Germinal center (tissue), 1 donor: ENCODE data around the gene POU5F1.
"Not testable (repeated sequence)": the region's sequence is repeated elsewhere in the genome, so short reads cannot be mapped to it uniquely, and the experiment has no call there.

Experiments
- DNase-seq: peaks from one replicate; pipeline ENCODE4 v3.0.0; 2012; ENCODE audit warnings: mixed read lengths, low spot score

Gene POU5F1

GRCh38 chr6:31190488-31190887 is 20.0 kb upstream of the POU5F1 start:
- no peak for DNase-seq

GRCh38 chr6:31189223-31189622 is 18.7 kb upstream of the POU5F1 start:
- not testable (repeated sequence) for DNase-seq

DNA sequence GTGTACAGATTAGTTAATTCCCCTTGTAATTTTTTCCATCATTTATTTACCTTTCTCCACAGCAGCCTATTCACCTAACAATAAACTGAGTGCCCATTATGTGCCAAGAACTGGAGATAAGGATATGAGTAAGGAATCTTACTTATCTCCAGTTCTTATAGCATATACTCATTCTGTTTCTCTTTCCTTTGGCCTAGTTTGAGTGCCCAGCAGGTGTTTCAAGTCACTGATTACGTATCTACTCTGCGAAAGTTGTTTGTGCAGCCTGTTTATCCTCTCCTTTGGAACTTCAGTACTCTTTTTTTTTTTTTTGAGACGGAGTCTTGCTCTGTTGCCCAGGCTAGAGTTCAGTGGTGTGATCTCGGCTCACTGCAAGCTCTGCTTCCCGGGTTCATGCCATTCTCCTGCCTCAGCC is 17.3 kb upstream of the POU5F1 start:
- DNase-seq = no peak

- DNase-seq = no peak
Observed at GRCh38 chr6:31186052-31186734, 15.7 kb upstream of the POU5F1 start.

GRCh38 chr6:31185695-31186051 is 15.2 kb upstream of the POU5F1 start:
- DNase-seq = not testable (repeated sequence)

DNA sequence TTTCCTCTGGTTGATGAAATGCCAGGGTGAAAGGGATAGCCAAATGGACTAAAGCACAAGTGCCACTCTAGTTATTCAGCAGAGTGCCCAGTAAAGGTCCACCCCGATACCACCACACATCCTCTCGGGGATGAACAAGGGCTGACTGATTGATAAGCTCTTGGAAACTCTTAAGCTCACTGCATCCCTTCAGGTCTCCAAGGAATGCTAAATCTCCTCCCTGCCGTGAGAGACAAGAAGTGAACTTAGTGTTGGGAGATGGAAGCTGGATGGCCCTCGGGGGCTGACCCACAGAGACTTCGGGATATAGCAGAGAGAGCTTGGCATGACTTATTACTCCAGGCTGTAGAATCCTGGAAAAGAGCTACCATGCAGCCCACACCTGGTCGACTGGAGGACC is 13.4 kb upstream of the POU5F1 start:
- DNase-seq = not testable (repeated sequence)

DNA sequence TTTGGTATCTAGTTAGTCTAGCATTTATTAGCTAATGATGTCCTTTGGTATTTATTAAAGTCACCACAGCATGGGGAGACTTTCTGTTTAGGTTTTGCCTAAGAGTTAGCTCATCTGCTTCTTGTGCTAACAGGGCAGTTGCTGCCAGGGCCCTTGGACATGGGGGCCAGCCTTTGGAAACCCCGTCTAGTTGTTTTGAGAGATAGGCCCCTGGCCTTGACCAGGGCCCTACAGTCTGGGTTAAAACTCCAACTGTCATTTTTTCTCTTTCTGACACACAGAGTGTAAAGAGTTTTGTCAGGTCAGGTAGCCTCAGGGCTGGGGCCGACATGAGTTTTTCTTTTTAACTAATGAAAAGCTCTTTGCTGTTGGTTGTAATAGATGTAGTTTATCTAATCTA is 12.8 kb upstream of the POU5F1 start:
- DNase-seq = not testable (repeated sequence)

GRCh38 chr6:31180500-31180899 is 10.0 kb upstream of the POU5F1 start:
- peak; percentile 90 for DNase-seq

DNA sequence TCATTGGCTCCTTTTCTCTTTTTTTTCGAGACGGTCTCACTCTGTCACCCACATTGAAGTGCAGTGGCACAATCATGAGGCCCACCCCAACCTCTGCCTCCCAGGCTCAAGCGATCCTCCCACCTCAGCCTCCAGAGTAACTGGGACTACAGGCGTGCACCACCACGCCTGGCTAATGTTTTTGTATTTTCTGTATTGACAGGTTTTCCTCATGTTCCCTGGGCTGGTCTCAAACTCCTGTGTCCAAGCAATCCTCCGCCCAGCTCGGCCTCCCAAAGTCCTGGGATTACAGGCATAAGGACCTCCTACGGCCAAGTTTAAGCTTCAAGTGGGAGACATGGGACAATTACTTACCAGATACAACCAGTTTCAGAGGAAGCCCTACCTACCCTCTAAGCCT is 9.4 kb upstream of the POU5F1 start:
- no peak for DNase-seq

DNA sequence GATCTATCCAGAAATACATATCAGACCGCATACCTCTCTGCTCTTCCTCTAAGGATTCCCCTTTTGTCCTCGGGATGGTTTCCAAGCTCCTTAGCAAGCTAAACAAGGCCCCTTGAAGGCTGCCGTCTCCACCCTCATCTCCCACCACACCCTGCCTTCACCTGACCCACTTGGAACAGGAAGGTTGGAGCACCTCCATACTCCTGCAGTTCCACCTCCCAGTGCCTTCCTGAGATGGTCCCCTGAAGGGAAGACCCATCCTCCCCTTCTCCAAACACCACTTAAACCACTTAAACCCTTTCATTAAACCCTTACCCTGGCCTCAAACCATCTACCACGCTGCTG is 8.5 kb upstream of the POU5F1 start:
- no peak for DNase-seq

DNA sequence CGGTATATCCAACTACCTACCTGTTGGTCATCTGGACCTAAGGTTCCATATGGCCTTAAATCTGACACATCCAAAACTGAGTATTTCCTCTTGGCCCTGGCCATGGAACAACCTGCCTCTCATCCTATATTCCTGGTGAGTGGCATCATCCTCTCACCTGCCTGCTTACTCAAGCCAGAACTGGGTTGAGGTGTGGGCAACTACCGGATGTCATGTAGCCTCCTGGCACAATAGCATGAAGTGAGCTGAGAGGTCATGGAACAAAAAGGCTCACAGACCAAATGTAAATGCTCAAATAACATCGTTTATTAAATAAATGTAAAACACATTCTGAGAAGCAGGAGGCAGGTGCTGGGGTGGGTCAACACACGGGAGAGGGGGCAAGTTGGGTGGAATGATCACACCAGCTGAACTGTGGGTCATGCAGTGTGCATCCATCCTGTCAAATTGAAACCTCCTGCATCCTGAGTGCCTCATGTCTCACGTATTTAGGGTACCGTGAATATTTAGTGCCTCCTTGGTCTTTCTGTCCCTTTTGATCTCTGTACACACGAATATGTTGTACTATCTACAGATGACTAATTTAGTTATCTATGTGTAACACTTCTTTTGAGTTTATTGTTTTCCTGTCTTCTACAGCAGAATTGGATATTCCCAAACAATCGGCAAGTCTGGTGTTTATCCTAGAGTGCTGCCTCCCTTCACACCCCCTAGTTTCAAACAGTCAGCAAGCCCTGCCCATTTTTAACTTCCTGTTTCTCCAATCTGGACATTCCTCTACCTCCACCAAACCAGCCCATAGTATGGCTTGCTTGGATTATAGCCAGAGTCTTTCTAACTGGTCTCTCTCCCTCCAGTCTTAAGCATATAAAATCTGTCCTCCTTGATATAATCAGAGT is 7.9 kb upstream of the POU5F1 start:
- DNase-seq = no peak

- DNase-seq = no peak
Observed at GRCh38 chr6:31175971-31176370, 5.5 kb upstream of the POU5F1 start.

DNA sequence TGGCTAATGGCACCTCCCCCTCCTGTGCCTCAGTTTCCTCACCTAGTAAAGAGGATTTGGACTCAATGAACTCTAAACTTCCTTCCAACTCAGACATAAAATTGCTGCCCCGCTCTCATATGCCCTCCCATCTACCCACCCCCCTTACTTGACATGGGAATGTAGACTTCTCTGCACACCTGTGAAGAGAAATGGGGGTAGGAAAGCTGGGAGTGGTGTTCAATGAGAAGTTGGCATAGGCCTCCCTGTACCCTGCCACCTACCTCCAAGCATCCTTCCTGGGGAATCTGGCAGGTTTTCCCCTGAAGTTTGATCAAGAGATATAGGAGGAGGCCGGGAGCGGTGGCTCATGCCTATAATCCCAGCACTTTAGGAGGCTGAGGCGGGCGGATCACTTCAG is 3.9 kb upstream of the POU5F1 start:
- DNase-seq = no peak

DNA sequence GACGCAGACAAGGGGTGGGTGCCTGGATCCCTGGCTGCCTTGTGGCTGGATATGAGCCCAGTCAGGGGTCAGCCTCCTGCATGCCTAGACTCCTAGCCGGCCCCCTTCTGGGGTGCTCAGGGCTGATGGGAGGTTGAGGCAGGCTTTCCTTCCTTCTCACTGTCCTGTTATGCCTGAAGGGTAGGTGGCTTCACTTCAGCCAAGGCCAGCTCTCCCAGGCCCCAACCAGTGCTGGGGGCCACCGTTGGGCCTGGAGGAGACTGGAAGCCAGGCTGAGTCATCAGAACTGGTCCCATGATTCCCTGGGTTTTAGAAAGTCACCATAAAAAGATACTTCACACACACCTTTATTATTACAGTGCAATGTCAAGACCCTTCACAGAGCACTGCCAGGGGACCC is 2.9 kb upstream of the POU5F1 start:
- DNase-seq = no peak

- no peak for DNase-seq
Observed at GRCh38 chr6:31172973-31173384, 2.5 kb upstream of the POU5F1 start.

DNA sequence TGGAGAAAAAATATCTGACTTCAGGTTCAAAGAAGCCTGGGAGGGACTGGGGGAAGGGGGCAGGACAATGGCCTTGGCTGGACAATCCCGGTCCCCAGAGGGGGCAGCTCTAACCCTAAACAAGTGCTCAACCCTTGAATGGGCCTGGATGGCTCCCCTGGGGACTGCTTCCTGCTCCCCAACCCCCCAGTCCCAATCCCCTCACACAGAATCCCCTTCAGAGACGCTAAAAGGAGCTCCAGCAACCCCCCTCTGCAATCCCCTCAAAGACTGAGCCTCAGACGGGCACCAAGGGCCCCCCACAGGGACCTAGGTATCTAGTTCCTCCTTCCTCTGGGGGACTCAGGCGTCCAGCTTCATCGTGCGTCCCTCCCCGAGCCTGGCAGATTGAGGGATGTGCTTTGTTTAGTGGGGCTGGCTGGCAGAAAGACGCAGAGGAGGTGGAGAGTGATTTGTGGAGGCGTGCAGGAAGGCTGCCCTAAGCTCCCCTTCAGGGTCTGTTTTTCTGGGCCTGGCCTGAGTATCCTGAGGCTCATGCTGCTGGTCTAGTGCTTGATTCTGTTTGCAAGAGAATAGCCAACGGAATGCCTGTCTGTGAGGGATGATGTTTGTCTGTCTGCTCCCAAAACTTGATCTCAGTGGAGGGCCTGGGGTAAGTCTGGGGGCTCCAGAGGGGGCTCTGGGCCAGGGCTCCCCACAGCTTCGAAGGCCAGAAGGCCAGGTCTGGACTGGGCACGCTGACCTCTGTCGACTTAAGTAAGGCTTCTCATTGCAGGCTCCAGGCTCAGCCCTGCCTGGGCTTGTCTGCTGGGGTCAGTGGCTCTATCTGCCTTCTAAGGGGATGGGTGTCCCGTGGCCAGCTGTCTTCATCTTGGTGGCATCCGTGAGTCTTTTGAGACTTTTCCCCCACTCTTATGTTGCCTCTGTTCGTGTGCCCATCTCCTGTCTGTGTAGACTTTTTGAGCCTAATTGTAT is 1.7 kb upstream of the POU5F1 start:
- no peak for DNase-seq

DNA sequence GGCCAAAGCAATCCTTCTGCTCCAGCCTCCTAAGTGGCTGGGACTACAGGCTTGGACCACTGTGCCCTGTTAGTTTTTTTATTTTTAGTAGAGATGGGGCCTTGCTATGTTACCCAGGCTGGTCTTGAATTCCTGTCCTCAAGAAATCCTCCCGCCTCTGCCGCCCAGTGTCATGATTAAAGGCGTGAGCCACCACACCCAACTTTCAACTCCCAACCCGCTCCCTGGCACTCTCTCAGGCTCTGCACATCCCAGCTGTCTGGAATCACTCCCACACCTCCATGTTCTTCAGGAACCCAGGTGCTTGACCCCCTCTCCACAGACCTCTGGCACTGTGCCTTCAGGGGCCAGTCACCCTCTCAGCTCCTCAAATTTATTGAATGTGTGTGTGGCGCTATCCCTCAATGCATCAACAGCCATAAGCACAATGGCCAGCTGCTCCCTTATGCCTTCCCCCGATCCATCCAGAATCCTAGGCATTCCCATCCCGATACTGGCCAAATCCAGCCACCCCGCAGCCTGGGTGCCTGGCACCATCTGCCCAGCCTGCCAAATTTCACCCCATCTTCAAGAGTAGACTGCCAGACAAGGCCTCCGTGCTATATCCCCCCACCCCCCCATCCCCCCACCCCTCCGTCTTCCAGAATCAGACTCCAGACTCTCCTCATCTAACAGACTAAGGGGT is 647 bp upstream of the POU5F1 start:
- no peak for DNase-seq

DNA sequence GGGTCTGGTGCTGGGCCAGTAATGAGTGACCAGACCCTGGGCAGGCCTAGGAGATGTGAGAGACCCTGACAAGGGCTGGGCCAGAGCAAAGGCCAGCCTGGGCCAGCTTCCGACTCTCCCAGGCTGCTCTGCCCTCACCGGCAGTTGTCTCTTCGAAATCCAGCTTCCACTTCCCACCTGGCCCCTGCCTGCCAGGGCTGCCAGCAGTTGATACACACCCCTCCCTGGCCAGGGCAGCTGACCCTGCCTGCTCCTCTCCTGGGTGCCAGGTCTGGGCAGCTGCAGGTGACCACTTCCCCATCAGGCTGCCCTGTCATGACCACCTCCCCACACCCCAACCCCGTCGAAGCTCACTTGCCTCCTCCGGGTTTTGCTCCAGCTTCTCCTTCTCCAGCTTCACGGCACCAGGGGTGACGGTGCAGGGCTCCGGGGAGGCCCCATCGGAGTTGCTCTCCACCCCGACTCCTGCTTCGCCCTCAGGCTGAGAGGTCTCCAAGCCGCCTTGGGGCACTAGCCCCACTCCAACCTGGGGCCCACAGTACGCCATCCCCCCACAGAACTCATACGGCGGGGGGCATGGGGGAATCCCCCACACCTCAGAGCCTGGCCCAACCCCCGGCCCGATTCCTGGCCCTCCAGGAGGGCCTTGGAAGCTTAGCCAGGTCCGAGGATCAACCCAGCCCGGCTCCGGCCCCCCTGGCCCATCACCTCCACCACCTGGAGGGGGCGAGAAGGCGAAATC is 453 bp downstream of the POU5F1 start:
- not testable (repeated sequence) for DNase-seq

DNA sequence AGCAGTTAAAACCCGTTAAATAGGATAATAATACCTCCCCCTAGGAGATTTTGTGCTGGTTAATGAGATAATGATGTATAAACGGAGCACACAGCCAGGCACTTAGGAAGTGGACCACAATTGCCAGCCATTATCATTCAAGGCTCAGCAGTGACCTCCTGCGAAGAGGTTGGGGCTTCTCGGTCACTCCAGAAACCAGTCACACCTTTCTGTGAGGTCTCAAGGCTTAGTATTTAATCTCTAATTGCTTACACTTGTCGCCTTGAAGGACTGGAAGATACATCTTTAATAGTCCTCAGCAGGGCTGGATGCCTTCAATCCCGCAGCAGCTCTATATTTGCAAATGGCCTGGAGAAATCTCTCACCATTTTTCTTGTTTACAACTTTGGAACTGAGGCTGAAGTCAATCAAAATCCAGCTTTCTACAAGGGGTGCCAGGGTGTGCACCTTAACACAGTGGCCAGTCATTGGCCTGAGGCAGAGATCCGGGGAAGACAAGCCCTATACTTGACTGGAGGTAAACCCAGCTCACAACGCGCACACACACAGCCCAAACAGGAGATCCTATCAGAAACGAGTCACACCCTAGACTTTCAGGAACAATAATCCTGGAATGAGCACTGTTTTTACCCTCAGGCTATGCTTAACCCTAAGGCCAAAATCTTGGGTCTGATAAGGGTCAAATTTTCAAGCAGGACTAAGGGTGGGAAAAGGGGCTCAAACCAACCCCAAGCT is 1.2 kb downstream of the POU5F1 start:
- DNase-seq = no peak

DNA sequence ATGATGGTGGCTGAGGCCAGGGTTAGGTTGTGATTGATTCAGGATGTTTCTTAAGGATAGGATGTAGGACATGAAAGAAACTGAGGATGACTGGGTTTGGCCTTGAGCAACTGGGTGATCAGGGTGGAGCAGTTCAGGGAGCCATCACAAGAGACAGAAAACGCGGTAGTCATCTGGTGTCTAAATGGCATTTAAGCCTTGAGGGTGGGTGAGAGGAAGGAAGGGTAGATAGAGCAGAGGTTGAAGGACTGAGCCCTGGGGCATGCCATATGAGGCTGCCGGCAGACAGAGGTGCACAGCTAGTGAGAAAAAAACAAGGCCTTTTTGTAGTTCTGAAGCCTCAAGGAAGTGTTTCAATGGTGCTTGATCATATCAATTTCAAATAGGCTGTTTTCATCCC is 1.9 kb downstream of the POU5F1 start:
- no peak for DNase-seq
